Endothelial cell (in vitro differentiated cells): ENCODE data around the gene CEP131. TPM values are rescaled to one million over a fixed set of nuclear protein-coding genes. Genes with fewer than 3 reads are reported as not detected.

Experiments
- DNase-seq: peaks from one replicate; pipeline ENCODE4 v3.0.0; 2021; ENCODE audit warnings: low spot score
- H3K27ac Mint-ChIP-seq: one replicate; pipeline ENCODE4 v1.8.0; 2021; ENCODE audit warnings: mixed read lengths, inconsistent platforms; ENCODE audit not compliant: unreplicated experiment
- H3K27me3 Mint-ChIP-seq: one replicate; pipeline ENCODE4 v1.8.0; 2021; ENCODE audit warnings: mild to moderate bottlenecking, moderate library complexity, mixed read lengths, inconsistent platforms; ENCODE audit not compliant: unreplicated experiment
- H3K36me3 Mint-ChIP-seq: one replicate; pipeline ENCODE4 v1.8.0; 2021; ENCODE audit warnings: mild to moderate bottlenecking, low read depth, mixed read lengths, inconsistent platforms; ENCODE audit not compliant: unreplicated experiment
- H3K4me1 Mint-ChIP-seq: one replicate; pipeline ENCODE4 v1.8.0; 2021; ENCODE audit warnings: mild to moderate bottlenecking, mixed read lengths, inconsistent platforms; ENCODE audit not compliant: unreplicated experiment
- H3K4me3 Mint-ChIP-seq: one replicate; pipeline ENCODE4 v1.8.0; 2021; ENCODE audit warnings: mild to moderate bottlenecking, mixed read lengths, inconsistent platforms; ENCODE audit not compliant: unreplicated experiment
- H3K9me3 Mint-ChIP-seq: one replicate; pipeline ENCODE4 v1.8.0; 2021; ENCODE audit warnings: mixed read lengths, inconsistent platforms; ENCODE audit not compliant: unreplicated experiment
- long read RNA-seq: library from polyadenylated mRNA; unstranded; transcript quantifications from one replicate; pipeline ENCODE4 v2.0.0, GENCODE V29; 2020; ENCODE audit not compliant: unreplicated experiment
- total RNA-seq: library from RNA; stranded (reverse); fragmentation: NEBNext Ultra II Directional; extraction: Animal tissue kit (Norgen Biotek cat#: 25700); gene quantifications from one replicate; pipeline ENCODE4 v1.2.1, GENCODE V29; 2021; ENCODE audit not compliant: unreplicated experiment
- TF ChIP-seq, protein P1 (sequence below): fragments of 200-600 bp; sonication (generic); IDR thresholded peaks from one replicate; pipeline ENCODE4 v1.5.0; 2021; ENCODE audit warnings: antibody characterized with exemption; ENCODE audit not compliant: unreplicated experiment

The CEP131 gene
- total RNA-seq, result 21.1 TPM
- long read RNA-seq, partial matches to known transcripts, result 2 of 4 reads
- long read RNA-seq, other reads (novel, unspliced or antisense), result 1 of 4 reads

DNA sequence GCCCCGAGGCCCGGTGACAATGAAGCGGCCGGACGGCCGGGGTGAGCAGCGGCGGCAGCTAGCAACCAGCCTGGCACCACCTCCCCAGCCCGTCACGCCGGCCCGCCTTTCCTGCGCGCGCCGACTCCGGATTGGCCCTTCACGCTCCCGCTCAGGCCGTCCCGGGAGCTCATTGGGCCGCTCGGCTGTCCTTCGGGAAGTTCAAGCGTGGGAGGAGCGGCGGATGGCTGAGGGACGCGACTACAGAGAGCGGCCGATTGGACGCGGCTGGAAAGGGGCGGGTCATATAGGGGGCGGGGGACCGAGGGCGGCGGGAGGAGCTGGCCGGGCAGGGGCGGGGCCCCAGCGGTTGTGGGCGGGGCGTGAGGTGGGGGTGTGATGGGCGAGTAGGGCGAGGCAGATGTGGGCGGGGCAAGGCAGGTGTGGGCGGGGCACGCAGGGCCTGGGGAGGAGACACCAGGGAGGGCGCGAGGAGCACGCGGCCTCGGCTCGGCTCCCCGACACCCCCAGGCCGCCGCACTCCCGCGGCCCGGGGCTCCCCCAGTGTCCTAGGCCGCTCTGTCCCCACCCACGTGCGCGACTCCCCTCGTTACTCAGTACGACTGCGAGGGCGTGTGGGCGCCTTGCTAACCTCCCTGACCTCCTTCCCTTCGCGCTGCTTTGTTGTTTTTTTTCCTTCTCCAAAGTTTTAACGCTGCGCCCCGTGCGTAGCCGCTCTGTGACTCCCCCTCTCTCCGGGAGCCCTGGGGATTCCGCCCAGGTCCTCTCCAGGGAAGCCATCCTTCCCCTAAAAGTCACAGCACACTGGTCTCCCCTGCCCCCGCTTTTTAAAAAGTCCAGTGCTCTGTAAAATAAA lies at the start of gene CEP131:
TSS of gene CEP131 (minus strand) at position 60 of the 856 bp plus-strand sequence. CDS start 2,909 bp downstream, outside the sequence.
- Mint-ChIP-seq H3K9me3 (no peaks in the 10 kb centered on the region), H3K4me3 (peak within 1 kb of the TSS; percentile 89), H3K27ac (no peak within 1 kb of the TSS), H3K27me3 (peaks cover under 1% of the 10 kb centered on the region), H3K36me3 (peaks cover 10% of the 10 kb centered on the region), H3K4me1 (peaks cover 9% of the 10 kb centered on the region)
- DNase-seq, result peak; percentile 99
- TF ChIP-seq, protein P1, sequence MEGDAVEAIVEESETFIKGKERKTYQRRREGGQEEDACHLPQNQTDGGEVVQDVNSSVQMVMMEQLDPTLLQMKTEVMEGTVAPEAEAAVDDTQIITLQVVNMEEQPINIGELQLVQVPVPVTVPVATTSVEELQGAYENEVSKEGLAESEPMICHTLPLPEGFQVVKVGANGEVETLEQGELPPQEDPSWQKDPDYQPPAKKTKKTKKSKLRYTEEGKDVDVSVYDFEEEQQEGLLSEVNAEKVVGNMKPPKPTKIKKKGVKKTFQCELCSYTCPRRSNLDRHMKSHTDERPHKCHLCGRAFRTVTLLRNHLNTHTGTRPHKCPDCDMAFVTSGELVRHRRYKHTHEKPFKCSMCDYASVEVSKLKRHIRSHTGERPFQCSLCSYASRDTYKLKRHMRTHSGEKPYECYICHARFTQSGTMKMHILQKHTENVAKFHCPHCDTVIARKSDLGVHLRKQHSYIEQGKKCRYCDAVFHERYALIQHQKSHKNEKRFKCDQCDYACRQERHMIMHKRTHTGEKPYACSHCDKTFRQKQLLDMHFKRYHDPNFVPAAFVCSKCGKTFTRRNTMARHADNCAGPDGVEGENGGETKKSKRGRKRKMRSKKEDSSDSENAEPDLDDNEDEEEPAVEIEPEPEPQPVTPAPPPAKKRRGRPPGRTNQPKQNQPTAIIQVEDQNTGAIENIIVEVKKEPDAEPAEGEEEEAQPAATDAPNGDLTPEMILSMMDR, result no peak

- peaks cover 8% of the 10 kb centered on the region for H3K4me1 Mint-ChIP-seq
- peaks cover 4% of the 10 kb centered on the region for H3K27me3 Mint-ChIP-seq
- DNase-seq, result no peak
- H3K36me3 Mint-ChIP-seq, result peaks cover 21% of the 10 kb centered on the region
- H3K9me3 Mint-ChIP-seq, result no peaks in the 10 kb centered on the region
- TF ChIP-seq, protein P1, result no peak
- no peak overlapping the region for H3K27ac Mint-ChIP-seq
- H3K4me3 Mint-ChIP-seq, result no peak overlapping the region
Measured at GRCh38 chr17:81271226-81271625, 48.5 kb upstream of the CEP131 start.

DNA sequence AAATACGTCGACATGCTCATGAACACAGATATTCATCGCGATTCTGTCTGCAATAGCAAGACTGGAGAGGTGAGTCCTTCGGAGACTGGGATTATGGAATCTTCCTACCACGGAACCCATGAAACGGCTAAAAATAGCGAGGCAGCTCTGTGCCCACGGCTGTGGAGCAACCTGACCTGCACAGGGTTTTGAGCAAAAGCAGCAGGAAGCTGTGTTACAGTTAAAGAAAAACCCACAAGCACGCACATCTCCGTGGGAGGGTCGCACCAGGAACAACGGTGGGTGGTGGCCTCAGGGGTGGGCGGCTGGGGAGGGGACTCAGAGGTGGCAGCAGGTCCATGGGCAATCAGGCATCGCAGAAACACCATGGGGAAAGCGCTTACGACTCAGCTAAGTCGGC lies 47.5 kb upstream of the CEP131 start:
- H3K4me1 Mint-ChIP-seq, result peaks cover 8% of the 10 kb centered on the region
- DNase-seq, result no peak
- no peaks in the 10 kb centered on the region for H3K9me3 Mint-ChIP-seq
- no peak overlapping the region for H3K27ac Mint-ChIP-seq
- peak overlapping the region; percentile 37 for H3K4me3 Mint-ChIP-seq
- TF ChIP-seq, protein P1, result no peak
- peaks cover 4% of the 10 kb centered on the region for H3K27me3 Mint-ChIP-seq
- H3K36me3 Mint-ChIP-seq, result peaks cover 18% of the 10 kb centered on the region

- H3K4me3 Mint-ChIP-seq, result no peak overlapping the region
Measured at GRCh38 chr17:81267390-81268067, 44.8 kb upstream of the CEP131 start.

More at GRCh38 chr17:81267390-81268067, 44.8 kb upstream of the CEP131 start:
- TF ChIP-seq, protein P1, result no peak
- Mint-ChIP-seq H3K27ac (no peak overlapping the region), H3K27me3 (peaks cover 3% of the 10 kb centered on the region), H3K36me3 (peaks cover 13% of the 10 kb centered on the region), H3K4me1 (peaks cover 12% of the 10 kb centered on the region), H3K9me3 (no peaks in the 10 kb centered on the region)
- DNase-seq, result no peak
